H9 (cell line): ENCODE measurements around the gene AHI1. TPM values are rescaled to one million over a fixed set of nuclear protein-coding genes. Genes with fewer than 3 reads are reported as not detected.

Source experiments
- DNase-seq: peaks from one replicate; pipeline ENCODE4 v3.0.0-alpha.2; 2017
- H2AFZ ChIP-seq: one replicate; pipeline ENCODE4 v1.6.1; 2013; ENCODE audit warnings: mild to moderate bottlenecking, low read length, control low read depth, moderate library complexity
- H2AK5ac ChIP-seq: 2 replicates; pipeline ENCODE4 v1.6.1; 2013; ENCODE audit warnings: low read length, control low read depth, mixed read lengths; ENCODE audit not compliant: insufficient read length
- H2BK120ac ChIP-seq: one replicate; pipeline ENCODE4 v1.6.1; 2013; ENCODE audit warnings: low read depth, mild to moderate bottlenecking, low read length, control low read depth, inconsistent platforms; ENCODE audit not compliant: poor library complexity, severe bottlenecking
- H2BK12ac ChIP-seq: 2 replicates; pipeline ENCODE4 v1.6.1; 2013; ENCODE audit warnings: low read length, control low read depth, mixed read lengths, low read depth; ENCODE audit not compliant: insufficient read length
- H2BK15ac ChIP-seq: 2 replicates; pipeline ENCODE4 v1.6.1; 2013; ENCODE audit warnings: low read depth, low read length, control low read depth
- H2BK20ac ChIP-seq: one replicate; pipeline ENCODE4 v1.6.1; 2013; ENCODE audit warnings: low read depth, mild to moderate bottlenecking, low read length, control low read depth, inconsistent platforms; ENCODE audit not compliant: poor library complexity, severe bottlenecking
- H2BK5ac ChIP-seq: 2 replicates; pipeline ENCODE4 v1.6.1; 2013; ENCODE audit warnings: low read length, control low read depth, mixed read lengths; ENCODE audit not compliant: insufficient read length
- H3K14ac ChIP-seq: 2 replicates; pipeline ENCODE4 v1.6.1; 2013; ENCODE audit warnings: low read length, control low read depth; ENCODE audit not compliant: insufficient read depth
- H3K18ac ChIP-seq: 2 replicates; pipeline ENCODE4 v1.6.1; 2013; ENCODE audit warnings: low read depth, mild to moderate bottlenecking, mixed read lengths, low read length, control low read depth; ENCODE audit not compliant: insufficient read length
- H3K23ac ChIP-seq: 2 replicates; pipeline ENCODE4 v1.6.1; 2013; ENCODE audit warnings: low read length, control low read depth, mixed read lengths, low read depth; ENCODE audit not compliant: insufficient read length
- H3K23me2 ChIP-seq: 2 replicates; pipeline ENCODE4 v1.6.1; 2013; ENCODE audit warnings: low read depth, mild to moderate bottlenecking, mixed read lengths, low read length, control low read depth; ENCODE audit not compliant: insufficient read length, poor library complexity, severe bottlenecking
- H3K27ac ChIP-seq: 2 replicates; pipeline ENCODE4 v1.5.1; 2013; ENCODE audit warnings: low read length, control low read depth, mixed read lengths, low read depth; ENCODE audit not compliant: insufficient read length
- H3K27me3 ChIP-seq: 2 replicates; pipeline ENCODE4 v1.6.1; 2013; ENCODE audit warnings: low read length, control low read depth, inconsistent platforms; ENCODE audit not compliant: insufficient read depth
- H3K4ac ChIP-seq: 2 replicates; pipeline ENCODE4 v1.6.1; 2013; ENCODE audit warnings: low read depth, mild to moderate bottlenecking, control low read depth, inconsistent platforms, low read length, moderate library complexity
- H3K4me1 ChIP-seq: 2 replicates; pipeline ENCODE4 v1.6.1; 2013; ENCODE audit warnings: low read length, control low read depth, inconsistent platforms; ENCODE audit not compliant: insufficient read depth
- H3K4me2 ChIP-seq: 2 replicates; pipeline ENCODE4 v1.6.1; 2013; ENCODE audit warnings: low read length, control low read depth, mixed read lengths; ENCODE audit not compliant: insufficient read length, insufficient read depth
- H3K56ac ChIP-seq: 2 replicates; pipeline ENCODE4 v1.6.1; 2013; ENCODE audit warnings: low read depth, mild to moderate bottlenecking, mixed read lengths, low read length, control low read depth; ENCODE audit not compliant: insufficient read length
- H3K79me1 ChIP-seq: 2 replicates; pipeline ENCODE4 v1.6.1; 2013; ENCODE audit warnings: low read depth, mild to moderate bottlenecking, moderate library complexity, low read length, control low read depth, inconsistent platforms; ENCODE audit not compliant: insufficient read depth, poor library complexity, severe bottlenecking
- H3K79me2 ChIP-seq: 2 replicates; pipeline ENCODE4 v1.6.1; 2013; ENCODE audit warnings: low read length, control low read depth, inconsistent platforms; ENCODE audit not compliant: insufficient read depth
- H3K9ac ChIP-seq: 2 replicates; pipeline ENCODE4 v1.6.1; 2013; ENCODE audit warnings: low read length, control low read depth, mixed read lengths; ENCODE audit not compliant: insufficient read length; ENCODE audit errors: extremely low read depth
- H3K9me3 ChIP-seq: one replicate; pipeline ENCODE4 v1.6.1; 2013; ENCODE audit warnings: low read depth, low read length, inconsistent platforms; ENCODE audit not compliant: control insufficient read depth
- H3T11ph ChIP-seq: one replicate; pipeline ENCODE4 v1.6.1; 2013; ENCODE audit warnings: mild to moderate bottlenecking, low read length, control low read depth, inconsistent platforms
- H4K20me1 ChIP-seq: one replicate; pipeline ENCODE4 v1.6.1; 2013; ENCODE audit not compliant: control insufficient read depth, insufficient read length, insufficient read depth
- H4K5ac ChIP-seq: 2 replicates; pipeline ENCODE4 v1.6.1; 2013; ENCODE audit warnings: low read depth, mild to moderate bottlenecking, mixed read lengths, low read length, control low read depth; ENCODE audit not compliant: insufficient read length
- H4K8ac ChIP-seq: replicated peaks from 2 replicates; pipeline ENCODE4 v1.6.1; 2013; ENCODE audit warnings: low read length, control low read depth, mixed read lengths, low read depth; ENCODE audit not compliant: insufficient read length
- H4K91ac ChIP-seq: 2 replicates; pipeline ENCODE4 v1.6.1; 2013; ENCODE audit warnings: low read depth, mild to moderate bottlenecking, moderate library complexity, mixed read lengths, low read length, control low read depth; ENCODE audit not compliant: insufficient read length
- H3K27ac Mint-ChIP-seq, 3 experiments: 2 replicates in 2 of 3; 3 replicates in 1 of 3; pipeline ENCODE4 v1.8.0; 2020 to 2021; ENCODE audit warnings: mixed read lengths in 3 of 3, mild to moderate bottlenecking in 1 of 3, moderate library complexity in 1 of 3
- H3K27me3 Mint-ChIP-seq: 2 replicates; pipeline ENCODE4 v1.8.0; 2021; ENCODE audit warnings: low read depth, mild to moderate bottlenecking, moderate library complexity, mixed read lengths
- H3K36me3 Mint-ChIP-seq, 3 experiments: 2 replicates in 2 of 3; 3 replicates in 1 of 3; pipeline ENCODE4 v1.8.0; 2020 to 2021; ENCODE audit warnings: low read depth in 3 of 3, mixed read lengths in 3 of 3; ENCODE audit not compliant: insufficient read depth in 1 of 3
- H3K4me1 Mint-ChIP-seq, 2 experiments: 2 replicates each; pipeline ENCODE4 v1.8.0; 2020; ENCODE audit warnings: mixed read lengths in 2 of 2
- H3K4me3 Mint-ChIP-seq, 2 experiments: 2 replicates in 1 of 2; 3 replicates in 1 of 2; pipeline ENCODE4 v1.8.0; 2020 to 2021; ENCODE audit warnings: mild to moderate bottlenecking in 2 of 2, mixed read lengths in 2 of 2, moderate library complexity in 1 of 2
- H3K9me3 Mint-ChIP-seq, 2 experiments: 2 replicates in 1 of 2; 3 replicates in 1 of 2; pipeline ENCODE4 v1.8.0; 2020; ENCODE audit warnings: mild to moderate bottlenecking in 2 of 2, mixed read lengths in 2 of 2, moderate library complexity in 1 of 2
- whole genome bisulfite sequencing: extraction: QIAGEN DNeasy Blood & Tissue Kit; methylation state at CpG from one replicate; pipeline ENCODE4 v1.1.7; 2013; ENCODE audit warnings: missing lambda C conversion rate, low lambda C conversion rate, mixed read lengths; ENCODE audit not compliant: insufficient read length; ENCODE audit errors: extremely low coverage; 5-methylcytosine and 5-hydroxymethylcytosine counted together
- total RNA-seq: library from RNA; stranded (reverse); gene quantifications from 2 replicates; pipeline ENCODE4 v1.2.1, GENCODE V29; 2021
- TF ChIP-seq, protein P1 (sequence below): fragments of 200-600 bp; sonication (generic); conservative IDR thresholded peaks from 3 replicates; pipeline ENCODE4 v1.8.0; 2021; ENCODE audit warnings: antibody characterized with exemption, mild to moderate bottlenecking

Gene AHI1
- total RNA-seq, 1 experiment from 2014 or later = 9.9 TPM

DNA sequence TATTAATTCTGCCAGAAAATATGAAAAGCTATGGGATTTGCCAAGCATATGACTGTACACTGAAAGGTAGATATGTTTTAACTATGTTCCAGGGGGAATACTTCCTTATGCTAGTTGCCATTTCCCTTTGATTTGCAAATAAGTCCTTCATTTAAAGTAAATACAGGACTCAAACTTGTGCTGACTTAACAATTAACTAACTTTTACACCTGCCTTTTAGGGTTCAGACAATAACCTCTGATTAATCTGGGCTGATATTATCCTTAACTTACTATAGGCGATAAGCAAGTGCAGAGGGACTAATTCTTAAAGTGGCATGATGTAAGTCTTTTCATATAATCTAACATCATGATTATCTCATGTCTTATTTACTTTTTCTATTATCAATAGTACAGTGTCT is 143.1 kb downstream of the AHI1 start:
- H3K4me3 Mint-ChIP-seq = no peak overlapping the region
- H3K18ac ChIP-seq = no peak overlapping the region
- TF ChIP-seq, protein P1, sequence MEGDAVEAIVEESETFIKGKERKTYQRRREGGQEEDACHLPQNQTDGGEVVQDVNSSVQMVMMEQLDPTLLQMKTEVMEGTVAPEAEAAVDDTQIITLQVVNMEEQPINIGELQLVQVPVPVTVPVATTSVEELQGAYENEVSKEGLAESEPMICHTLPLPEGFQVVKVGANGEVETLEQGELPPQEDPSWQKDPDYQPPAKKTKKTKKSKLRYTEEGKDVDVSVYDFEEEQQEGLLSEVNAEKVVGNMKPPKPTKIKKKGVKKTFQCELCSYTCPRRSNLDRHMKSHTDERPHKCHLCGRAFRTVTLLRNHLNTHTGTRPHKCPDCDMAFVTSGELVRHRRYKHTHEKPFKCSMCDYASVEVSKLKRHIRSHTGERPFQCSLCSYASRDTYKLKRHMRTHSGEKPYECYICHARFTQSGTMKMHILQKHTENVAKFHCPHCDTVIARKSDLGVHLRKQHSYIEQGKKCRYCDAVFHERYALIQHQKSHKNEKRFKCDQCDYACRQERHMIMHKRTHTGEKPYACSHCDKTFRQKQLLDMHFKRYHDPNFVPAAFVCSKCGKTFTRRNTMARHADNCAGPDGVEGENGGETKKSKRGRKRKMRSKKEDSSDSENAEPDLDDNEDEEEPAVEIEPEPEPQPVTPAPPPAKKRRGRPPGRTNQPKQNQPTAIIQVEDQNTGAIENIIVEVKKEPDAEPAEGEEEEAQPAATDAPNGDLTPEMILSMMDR = no peak

More for the DNA sequence above, 143.1 kb downstream of the AHI1 start:
- DNase-seq = no peak
- H3K27ac ChIP-seq = no peak overlapping the region
- H3K79me1 ChIP-seq = no peaks in the 10 kb centered on the region
- H2AFZ ChIP-seq = no peak overlapping the region
- H3K27me3 ChIP-seq = no peaks in the 10 kb centered on the region
- no peaks in the 10 kb centered on the region for H3K23me2 ChIP-seq
- H2BK12ac ChIP-seq = no peak overlapping the region
- no peak overlapping the region for H2AK5ac ChIP-seq
- no CpG with 5 or more reads among the region's 1 CpG for WGBS
- H3K4ac ChIP-seq = no peak overlapping the region
- H4K8ac ChIP-seq = no peak overlapping the region
- no peak overlapping the region for H3K14ac ChIP-seq
- H2BK5ac ChIP-seq = no peak overlapping the region
- no peak overlapping the region for H3K4me2 ChIP-seq
- H3K4me1 ChIP-seq = no peaks in the 10 kb centered on the region
- H2BK15ac ChIP-seq = no peak overlapping the region
- no peak overlapping the region for H3T11ph ChIP-seq
- H3K9me3 ChIP-seq = no peaks in the 10 kb centered on the region
- no peaks in the 10 kb centered on the region for H3K27me3 Mint-ChIP-seq
- H3K9me3 Mint-ChIP-seq = no peaks in the 10 kb centered on the region
- no peak overlapping the region for H2BK20ac ChIP-seq
- H3K36me3 Mint-ChIP-seq = no peaks in the 10 kb centered on the region
- H3K27ac Mint-ChIP-seq = no peak overlapping the region
- H3K9ac ChIP-seq = no peak overlapping the region
- H4K91ac ChIP-seq = no peak overlapping the region
- no peak overlapping the region for H3K23ac ChIP-seq
- H3K79me2 ChIP-seq = no peaks in the 10 kb centered on the region
- H3K56ac ChIP-seq = no peak overlapping the region
- no peak overlapping the region for H4K5ac ChIP-seq
- H2BK120ac ChIP-seq = no peak overlapping the region
- H4K20me1 ChIP-seq = no peaks in the 10 kb centered on the region
- 0 out of 4 replicates have a peak, but pooled peaks cover 0 to 3% of the 10 kb centered on the region in 2 experiments for H3K4me1 Mint-ChIP-seq
